HEK293T (cell line): ENCODE data around the gene CYP24A1.

ENCODE experiments used
- BHLHE40 ChIP-seq: fragments of 450-650 bp; IDR thresholded peaks from 2 replicates; pipeline ENCODE4 v1.6.1; 2016; ENCODE audit warnings: mild to moderate bottlenecking, moderate library complexity, borderline replicate concordance
- CTBP1 ChIP-seq: fragments of 450-650 bp; IDR thresholded peaks from 2 replicates; pipeline ENCODE4 v1.6.1; 2016; ENCODE audit warnings: borderline replicate concordance
- ELF4 ChIP-seq: fragments of 450-650 bp; IDR thresholded peaks from 2 replicates; pipeline ENCODE4 v1.6.1; 2017; ENCODE audit warnings: antibody characterized with exemption
- FOXA1 ChIP-seq: fragments of 450-650 bp; IDR thresholded peaks from 2 replicates; pipeline ENCODE4 v1.6.1; 2016; ENCODE audit warnings: mild to moderate bottlenecking
- FOXK2 ChIP-seq: fragments of 450-650 bp; IDR thresholded peaks from 2 replicates; pipeline ENCODE4 v1.6.1; 2016; ENCODE audit warnings: mild to moderate bottlenecking
- L3MBTL2 ChIP-seq: fragments of 450-650 bp; conservative IDR thresholded peaks from 2 replicates; pipeline ENCODE4 v1.6.1; 2016; ENCODE audit warnings: mild to moderate bottlenecking
- SP1 ChIP-seq: fragments of 450-650 bp; IDR thresholded peaks from 2 replicates; pipeline ENCODE4 v1.6.1; 2017
- SUZ12 ChIP-seq: fragments of 450-650 bp; IDR thresholded peaks from 2 replicates; pipeline ENCODE4 v1.6.1; 2016; ENCODE audit warnings: mild to moderate bottlenecking
- TARDBP ChIP-seq: fragments of 450-650 bp; IDR thresholded peaks from 2 replicates; pipeline ENCODE4 v1.6.1; 2016
- TF ChIP-seq, protein P1 (sequence below): fragments of 450-650 bp; IDR thresholded peaks from 2 replicates; pipeline ENCODE4 v1.6.1; 2016

GRCh38 chr20:54118220-54119001 is 55.4 kb downstream of the CYP24A1 start:
- no peak for TF ChIP-seq ELF4
- no peak for TF ChIP-seq BHLHE40
- no peak for TF ChIP-seq SUZ12
- no peak for TF ChIP-seq TARDBP
- TF ChIP-seq, protein P1, sequence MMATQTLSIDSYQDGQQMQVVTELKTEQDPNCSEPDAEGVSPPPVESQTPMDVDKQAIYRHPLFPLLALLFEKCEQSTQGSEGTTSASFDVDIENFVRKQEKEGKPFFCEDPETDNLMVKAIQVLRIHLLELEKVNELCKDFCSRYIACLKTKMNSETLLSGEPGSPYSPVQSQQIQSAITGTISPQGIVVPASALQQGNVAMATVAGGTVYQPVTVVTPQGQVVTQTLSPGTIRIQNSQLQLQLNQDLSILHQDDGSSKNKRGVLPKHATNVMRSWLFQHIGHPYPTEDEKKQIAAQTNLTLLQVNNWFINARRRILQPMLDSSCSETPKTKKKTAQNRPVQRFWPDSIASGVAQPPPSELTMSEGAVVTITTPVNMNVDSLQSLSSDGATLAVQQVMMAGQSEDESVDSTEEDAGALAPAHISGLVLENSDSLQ = no peak
- TF ChIP-seq L3MBTL2 = no peak
- no peak for TF ChIP-seq SP1
- no peak for TF ChIP-seq CTBP1
- TF ChIP-seq FOXA1 = no peak
- no peak for TF ChIP-seq FOXK2
